HepG2 (cell line): ENCODE results near the gene TFE3. TPM values are rescaled to one million over a fixed set of nuclear protein-coding genes. Genes with fewer than 3 reads are reported as not detected.

ENCODE experiments used
- E2F1 ChIP-seq: sonication (generic); formaldehyde crosslinking; IDR thresholded peaks from 2 replicates; pipeline ENCODE4 v1.5.0; 2020; ENCODE audit warnings: missing genetic modification reagents
- FOSL1 ChIP-seq: sonication (generic); formaldehyde crosslinking; IDR thresholded peaks from 2 replicates; pipeline ENCODE4 v1.9.0; 2021; ENCODE audit warnings: missing genetic modification reagents, borderline replicate concordance
- FOXA3 ChIP-seq: IDR thresholded peaks from 2 replicates; pipeline ENCODE4 v1.6.1; 2016; ENCODE audit warnings: missing genetic modification reagents, missing compliant biosample characterization
- HDAC1 ChIP-seq: sonication (generic); formaldehyde crosslinking; IDR thresholded peaks from 2 replicates; pipeline ENCODE4 v1.5.1; 2020; ENCODE audit warnings: mild to moderate bottlenecking, missing genetic modification reagents
- HMGXB4 ChIP-seq, 2 experiments: sonication (generic) in 1 of 2; formaldehyde crosslinking in 1 of 2; IDR thresholded peaks; 2 replicates each; pipeline versions ENCODE4 v1.4.0 to v1.6.1; 2018 to 2020; ENCODE audit warnings: missing genetic modification reagents in 2 of 2, borderline replicate concordance in 1 of 2, low read depth in 1 of 2, mild to moderate bottlenecking in 1 of 2, missing biosample characterization in 1 of 2
- JUN ChIP-seq: sonication (generic); formaldehyde crosslinking; IDR thresholded peaks from 2 replicates; pipeline ENCODE4 v1.4.0; 2020; ENCODE audit warnings: mild to moderate bottlenecking, missing genetic modification reagents
- MIXL1 ChIP-seq: IDR thresholded peaks from 2 replicates; pipeline ENCODE4 v1.6.1; 2016
- NONO ChIP-seq, 2 experiments: fragments of 450-650 bp in 1 of 2; sonication (generic) in 1 of 2; formaldehyde crosslinking in 1 of 2; IDR thresholded peaks in 1 of 2; conservative IDR thresholded peaks in 1 of 2; 2 replicates each; pipeline versions ENCODE4 v1.6.1 to v1.8.0; 2017 to 2022; ENCODE audit warnings: mild to moderate bottlenecking in 1 of 2, missing genetic modification reagents in 1 of 2, moderate library complexity in 1 of 2
- NR2F1 ChIP-seq, 2 experiments: fragments of 450-650 bp in 1 of 2; formaldehyde crosslinking in 1 of 2; IDR thresholded peaks; 2 replicates each; pipeline versions ENCODE4 v1.5.0 to v1.6.1; 2016 to 2020; ENCODE audit warnings: mild to moderate bottlenecking in 1 of 2, missing compliant biosample characterization in 1 of 2, missing genetic modification reagents in 1 of 2, moderate library complexity in 1 of 2
- SRSF1 ChIP-seq: fragments of 200-400 bp; formaldehyde crosslinking; optimal IDR thresholded peaks from 2 replicates; pipeline ENCODE3; 2017; ENCODE audit warnings: mild to moderate bottlenecking, low read depth, low read length, moderate library complexity
- TBX2 ChIP-seq: sonication (generic); formaldehyde crosslinking; IDR thresholded peaks from 2 replicates; pipeline ENCODE4 v1.5.0; 2020; ENCODE audit warnings: missing genetic modification reagents, mild to moderate bottlenecking, borderline replicate concordance
- ZBTB2 ChIP-seq: sonication (generic); formaldehyde crosslinking; IDR thresholded peaks from 2 replicates; pipeline ENCODE4 v1.8.0; 2022; ENCODE audit warnings: low read depth, missing genetic modification reagents
- ZBTB38 ChIP-seq: sonication (generic); formaldehyde crosslinking; IDR thresholded peaks from 2 replicates; pipeline ENCODE4 v1.5.1; 2020; ENCODE audit warnings: mild to moderate bottlenecking, missing genetic modification reagents
- ZBTB39 ChIP-seq: sonication (generic); formaldehyde crosslinking; IDR thresholded peaks from 2 replicates; pipeline ENCODE4 v1.5.0; 2020; ENCODE audit warnings: missing genetic modification reagents
- ZBTB42 ChIP-seq: sonication (generic); formaldehyde crosslinking; IDR thresholded peaks from 2 replicates; pipeline ENCODE4 v1.5.0; 2020; ENCODE audit warnings: mild to moderate bottlenecking, missing genetic modification reagents
- ZNF484 ChIP-seq: sonication (generic); formaldehyde crosslinking; IDR thresholded peaks from 2 replicates; pipeline ENCODE4 v1.5.1; 2020; ENCODE audit warnings: mild to moderate bottlenecking, low read depth, missing genetic modification reagents, borderline replicate concordance
- ZNF543 ChIP-seq: sonication (generic); formaldehyde crosslinking; IDR thresholded peaks from 2 replicates; pipeline ENCODE4 v1.4.0; 2020; ENCODE audit warnings: mild to moderate bottlenecking, missing genetic modification reagents
- ZNF546 ChIP-seq: sonication (generic); formaldehyde crosslinking; conservative IDR thresholded peaks from 2 replicates; pipeline ENCODE4 v1.8.1; 2023; ENCODE audit warnings: mild to moderate bottlenecking, missing genetic modification reagents
- ZNF564 ChIP-seq: sonication (generic); formaldehyde crosslinking; IDR thresholded peaks from 2 replicates; pipeline ENCODE4 v1.8.1; 2023; ENCODE audit warnings: mild to moderate bottlenecking, missing genetic modification reagents
- polyA plus RNA-seq, 8 experiments: library from polyadenylated mRNA; depleted of rRNA in 3 of 8; stranded (reverse) in 7 of 8; unstranded in 1 of 8; fragments of >200 nt; fragmentation: Illumina TruSeq in 4 of 8; extraction: Trizol in 4 of 8; gene quantifications; 2 replicates each; pipeline versions ENCODE4 v1.2.1 to v1.2.3, GENCODE V29; 2011 to 2016; ENCODE audit warnings: low read depth in 4 of 8, missing spikeins in 1 of 8, mixed read lengths in 1 of 8; ENCODE audit not compliant: insufficient read depth in 1 of 8
- total RNA-seq, 5 experiments: library from RNA; depleted of rRNA; stranded (reverse); fragments of >200 nt; fragmentation: Illumina TruSeq; extraction: Trizol; gene quantifications; 2 replicates each; pipeline ENCODE4 v1.2.3, GENCODE V29; 2016; ENCODE audit warnings: low read depth in 1 of 5

The TFE3 gene
- total and polyA plus RNA-seq, 2 of the 13 experiments (the other 11 are each of a cell fraction or from before 2014, with no cell fraction given) = 8.3 to 12.3 TPM

GRCh38 chrX:49079489-49080428, 36.6 kb upstream of the TFE3 start, which contains the start of gene WDR45 (continued):
- TF ChIP-seq ZBTB39 (CRISPR knock-in tag) (no peak), ZNF546 (CRISPR knock-in tag) (peak; percentile 72; the same call in 1 of the 2 replicates), ZBTB38 (CRISPR knock-in tag) (peak; percentile 46; the same call in 1 of the 2 replicates), E2F1 (CRISPR knock-in tag) (peak; percentile 32; the same call in 1 of the 2 replicates), MIXL1 (CRISPR knock-in tag) (0 out of 2 replicates have a peak, but pooled peaks have one; percentile 26), ZNF564 (CRISPR knock-in tag) (peak; percentile 71; the same call in 1 of the 2 replicates), JUN (peak; percentile 71; the same call in 1 of the 2 replicates), ZBTB2 (CRISPR knock-in tag) (peak; percentile 72), ZNF543 (CRISPR knock-in tag) (0 out of 2 replicates have a peak, but pooled peaks have one; percentile 39), NR2F1 (CRISPR knock-in tag; IDR thresholded peaks at IDR 0.05) (peak; percentile 50; a peak in 2 of 4 replicates), TBX2 (CRISPR knock-in tag) (peak; percentile 45; the same call in 1 of the 2 replicates), ZNF484 (CRISPR knock-in tag) (no peak), SRSF1 (peak; percentile 54), NONO (IDR thresholded peaks at IDR 0.05) (no peak), NONO (CRISPR knock-in tag; conservative IDR thresholded peaks at IDR 0.05) (peak; percentile 53; the same call in 1 of the 2 replicates), ZBTB42 (0 out of 2 replicates have a peak, but pooled peaks have one; percentile 45), FOSL1 (CRISPR knock-in tag) (peak; percentile 80; the same call in 1 of the 2 replicates), FOXA3 (CRISPR knock-in tag) (peak; percentile 66), HMGXB4 (CRISPR knock-in tag; IDR thresholded peaks at IDR 0.05; ENCODE audit: borderline replicate concordance in 1 of 2, low read depth in 1 of 2) (peak in 1 of 2 experiments; percentile 65; a peak in 1 of 4 replicates), HDAC1 (CRISPR knock-in tag) (peak; percentile 68; the same call in 1 of the 2 replicates)
